IMR-90 (cell line): ENCODE data around the gene CMTR1. TPM values are rescaled to one million over a fixed set of nuclear protein-coding genes. Genes with fewer than 3 reads are reported as not detected.

ENCODE experiments used
- ATAC-seq: fragments of 200-7000 bp; cut with Tn5 transposase; 2 replicates; pipeline ENCODE4 v1.9.1; 2020; ENCODE audit warnings: low read depth, mild to moderate bottlenecking, moderate library complexity
- BruUV-seq: library from RNA; stranded (reverse); fragments of 400-500 nt; replicated peaks from 2 replicates; lab custom pipeline; 2021; lab: Mats Ljungman, UMichigan
- CTCF ChIA-PET: fragments of 300-600 bp; formaldehyde crosslinking; extraction: SDS; loops from one replicate; lab custom pipeline; 2021; ENCODE audit warnings: antibody characterized with exemption; lab: Yijun Ruan, JAX
- POLR2A ChIA-PET: fragments of 300-600 bp; sonication (Branson Sonifier 250); formaldehyde crosslinking; loops from one replicate; lab custom pipeline; 2022; ENCODE audit warnings: antibody characterized with exemption; ENCODE audit not compliant: unreplicated experiment; lab: Charles Lee
- DNase-seq: peaks from one replicate; pipeline ENCODE4 v3.0.0; 2013
- H2AFZ ChIP-seq: replicated peaks from 2 replicates; pipeline ENCODE3; 2013; ENCODE audit warnings: low read length, mild to moderate bottlenecking; ENCODE audit not compliant: poor library complexity
- H2AK5ac ChIP-seq: 2 replicates; pipeline ENCODE4 v1.6.1; 2013; ENCODE audit warnings: low read depth, low read length, inconsistent platforms
- H2AK9ac ChIP-seq: replicated peaks from 2 replicates; pipeline ENCODE3; 2013; ENCODE audit warnings: mild to moderate bottlenecking, low read depth, low read length, moderate library complexity; ENCODE audit not compliant: poor library complexity
- H2BK120ac ChIP-seq: 2 replicates; pipeline ENCODE4 v1.6.1; 2013; ENCODE audit warnings: low read depth, low read length, inconsistent platforms
- H2BK15ac ChIP-seq: 3 replicates; pipeline ENCODE4 v1.6.1; 2013; ENCODE audit warnings: low read depth, low read length, inconsistent platforms
- H2BK20ac ChIP-seq: 2 replicates; pipeline ENCODE4 v1.6.1; 2013; ENCODE audit warnings: low read depth, mild to moderate bottlenecking, inconsistent platforms, low read length, moderate library complexity
- H2BK5ac ChIP-seq: 2 replicates; pipeline ENCODE4 v1.6.1; 2013; ENCODE audit warnings: mild to moderate bottlenecking, low read depth, low read length, inconsistent platforms; ENCODE audit not compliant: poor library complexity, severe bottlenecking
- H3K14ac ChIP-seq: replicated peaks from 2 replicates; pipeline ENCODE4 v1.6.1; 2013; ENCODE audit warnings: low read depth, low read length, inconsistent platforms
- H3K18ac ChIP-seq: 2 replicates; pipeline ENCODE4 v1.6.1; 2013; ENCODE audit warnings: low read depth, low read length, control low read depth
- H3K23ac ChIP-seq: 2 replicates; pipeline ENCODE4 v1.6.1; 2013; ENCODE audit warnings: low read depth, low read length, inconsistent platforms
- H3K27ac ChIP-seq: 2 replicates; pipeline ENCODE4 v1.5.1; 2013; ENCODE audit warnings: mild to moderate bottlenecking, control low read depth, low read length; ENCODE audit not compliant: insufficient read depth
- H3K27me3 ChIP-seq: 2 replicates; pipeline ENCODE4 v1.6.1; 2013; ENCODE audit warnings: low read length; ENCODE audit not compliant: control insufficient read depth, insufficient read depth
- H3K36me3 ChIP-seq: 2 replicates; pipeline ENCODE4 v1.6.1; 2013; ENCODE audit warnings: low read length, mixed read lengths; ENCODE audit not compliant: control insufficient read depth, insufficient read depth
- H3K4ac ChIP-seq: 2 replicates; pipeline ENCODE4 v1.6.1; 2013; ENCODE audit warnings: low read depth, low read length, inconsistent platforms
- H3K4me1 ChIP-seq: 2 replicates; pipeline ENCODE4 v1.6.1; 2013; ENCODE audit warnings: low read length, mixed read lengths; ENCODE audit not compliant: control insufficient read depth, insufficient read depth
- H3K4me2 ChIP-seq: 2 replicates; pipeline ENCODE4 v1.6.1; 2013; ENCODE audit warnings: low read depth, mild to moderate bottlenecking, control low read depth, low read length, moderate library complexity
- H3K4me3 ChIP-seq: 2 replicates; pipeline ENCODE4 v1.5.1; 2013; ENCODE audit warnings: low read depth, mild to moderate bottlenecking, control low read depth, low read length, moderate library complexity; ENCODE audit not compliant: insufficient read depth
- H3K56ac ChIP-seq: 2 replicates; pipeline ENCODE4 v1.6.1; 2013; ENCODE audit warnings: low read length, inconsistent platforms; ENCODE audit not compliant: insufficient read depth; ENCODE audit errors: extremely low read depth
- H3K79me1 ChIP-seq, 2 experiments: 2 replicates each; pipeline ENCODE4 v1.6.1; 2013; ENCODE audit warnings: low read length in 2 of 2, inconsistent platforms in 1 of 2, low read depth in 1 of 2
- H3K9ac ChIP-seq: 2 replicates; pipeline ENCODE4 v1.6.1; 2013; ENCODE audit warnings: low read depth, low read length, control low read depth
- H3K9me1 ChIP-seq: 2 replicates; pipeline ENCODE4 v1.6.1; 2013; ENCODE audit warnings: low read length, inconsistent platforms; ENCODE audit not compliant: insufficient read depth
- H3K9me3 ChIP-seq: 2 replicates; pipeline ENCODE4 v1.6.1; 2013; ENCODE audit warnings: low read length; ENCODE audit not compliant: control insufficient read depth, insufficient read depth
- H4K20me1 ChIP-seq: 2 replicates; pipeline ENCODE4 v1.6.1; 2013; ENCODE audit warnings: low read length, inconsistent platforms; ENCODE audit not compliant: insufficient read depth
- H4K5ac ChIP-seq: 2 replicates; pipeline ENCODE4 v1.6.1; 2013; ENCODE audit warnings: mild to moderate bottlenecking, low read depth, low read length, control low read depth
- H4K8ac ChIP-seq, 2 experiments: 2 replicates each; pipeline ENCODE4 v1.6.1; 2013; ENCODE audit warnings: low read depth in 2 of 2, low read length in 2 of 2, control low read depth in 1 of 2, inconsistent platforms in 1 of 2
- H4K91ac ChIP-seq: 2 replicates; pipeline ENCODE4 v1.6.1; 2013; ENCODE audit warnings: low read depth, low read length, inconsistent platforms; ENCODE audit not compliant: insufficient read depth
- BHLHE40 ChIP-seq: fragments of 150-350 bp; IDR thresholded peaks from 2 replicates; pipeline ENCODE4 v1.6.1; 2016; ENCODE audit warnings: mild to moderate bottlenecking, low read depth, low read length
- CEBPB ChIP-seq: IDR thresholded peaks from 2 replicates; pipeline ENCODE4 v1.6.1; 2012; ENCODE audit warnings: low read depth, low read length, improper control_type of control experiment
- CHD1 ChIP-seq: IDR thresholded peaks from 2 replicates; pipeline ENCODE4 v1.6.1; 2012; ENCODE audit warnings: low read depth, low read length, improper control_type of control experiment
- CTCF ChIP-seq: conservative IDR thresholded peaks from 2 replicates; pipeline ENCODE4 v1.5.1; 2012; ENCODE audit warnings: mild to moderate bottlenecking, low read depth, low read length, improper control_type of control experiment
- ELK1 ChIP-seq: fragments of 150-350 bp; IDR thresholded peaks from 2 replicates; pipeline ENCODE4 v1.6.1; 2016; ENCODE audit warnings: low read depth, mild to moderate bottlenecking, low read length, moderate library complexity, borderline replicate concordance
- FOS ChIP-seq: fragments of 150-350 bp; IDR thresholded peaks from 2 replicates; pipeline ENCODE4 v1.6.1; 2016; ENCODE audit warnings: low read depth, low read length
- MAFK ChIP-seq: IDR thresholded peaks from 2 replicates; pipeline ENCODE4 v1.6.1; 2012; ENCODE audit warnings: low read depth, low read length, improper control_type of control experiment
- MAZ ChIP-seq: IDR thresholded peaks from 2 replicates; pipeline ENCODE4 v1.6.1; 2012; ENCODE audit warnings: low read depth, mild to moderate bottlenecking, low read length, improper control_type of control experiment, moderate library complexity, borderline replicate concordance
- MXI1 ChIP-seq: IDR thresholded peaks from 2 replicates; pipeline ENCODE4 v1.6.1; 2012; ENCODE audit warnings: low read depth, mild to moderate bottlenecking, low read length, moderate library complexity, borderline replicate concordance
- NFE2L2 ChIP-seq: fragments of 150-350 bp; IDR thresholded peaks from 2 replicates; pipeline ENCODE4 v1.6.1; 2016; ENCODE audit warnings: low read depth, mild to moderate bottlenecking, low read length
- POLR2A ChIP-seq: IDR thresholded peaks from 2 replicates; pipeline ENCODE4 v1.6.1; 2012; ENCODE audit warnings: mild to moderate bottlenecking, low read depth, low read length
- RAD21 ChIP-seq: IDR thresholded peaks from 2 replicates; pipeline ENCODE4 v1.6.1; 2012; ENCODE audit warnings: low read length, improper control_type of control experiment
- RCOR1 ChIP-seq: IDR thresholded peaks from 2 replicates; pipeline ENCODE4 v1.6.1; 2012; ENCODE audit warnings: mild to moderate bottlenecking, low read length, improper control_type of control experiment; ENCODE audit not compliant: insufficient replicate concordance
- RFX5 ChIP-seq: IDR thresholded peaks from 2 replicates; pipeline ENCODE4 v1.8.0; 2012; ENCODE audit warnings: low read depth, mild to moderate bottlenecking, low read length, moderate library complexity
- SMC3 ChIP-seq: fragments of 150-350 bp; IDR thresholded peaks from 2 replicates; pipeline ENCODE4 v1.6.1; 2016; ENCODE audit warnings: low read depth, mild to moderate bottlenecking, antibody characterized with exemption, low read length, moderate library complexity
- USF2 ChIP-seq: fragments of 150-350 bp; IDR thresholded peaks from 2 replicates; pipeline ENCODE4 v1.6.1; 2017; ENCODE audit warnings: mild to moderate bottlenecking, antibody characterized with exemption, low read length, low read depth
- WGBS, 2 experiments: methylation state at CpG; one replicate each; pipeline versions ENCODE4 v1.1.5 to v1.1.7; 2013; ENCODE audit warnings: missing lambda C conversion rate in 2 of 2; ENCODE audit not compliant: insufficient read length in 1 of 2; ENCODE audit errors: extremely low coverage in 2 of 2; 5-methylcytosine and 5-hydroxymethylcytosine counted together
- dilution Hi-C: fragments of 300-500 bp; cut with HindIII; formaldehyde crosslinking; loops from one replicate; pipeline ENCODE4 v1.14.3; 2018; ENCODE audit warnings: low sequenced_read_pairs; ENCODE audit not compliant: unreplicated experiment
- in situ Hi-C: fragments of 300-500 bp; cut with MboI; formaldehyde crosslinking; loops from 3 replicates; pipeline ENCODE4 v1.14.3; 2019; ENCODE audit warnings: low sequenced_read_pairs, inconsistent platforms, mixed read lengths
- intact Hi-C: fragments of 100-400 bp; cut with micrococcal nuclease; formaldehyde crosslinking; loops from 2 replicates; pipeline ENCODE4 v1.10.0; 2022
- polyA plus RNA-seq, 3 experiments: library from polyadenylated mRNA; depleted of rRNA; stranded (reverse); fragments of >200 nt; gene quantifications; 2 replicates each; pipeline ENCODE4 v1.2.3, GENCODE V29; 2012; ENCODE audit warnings: low replicate concordance in 1 of 3
- total RNA-seq: library from RNA; depleted of rRNA; stranded (reverse); fragments of >200 nt; gene quantifications from 2 replicates; pipeline ENCODE4 v1.2.3, GENCODE V29; 2012

CMTR1 gene
- total and polyA plus RNA-seq, 2 of the 4 experiments (the other 2 are of a cell fraction), result 22.6 to 30.1 TPM

GRCh38 chr6:37513576-37513975 lies 80.6 kb downstream of the CMTR1 start:
- no peak overlapping the region for H4K91ac ChIP-seq
- no peaks in the 10 kb centered on the region for H3K79me1 ChIP-seq
- no peaks in the 10 kb centered on the region for H3K36me3 ChIP-seq
- no peak overlapping the region for H2AK9ac ChIP-seq
- no peak overlapping the region for H3K9ac ChIP-seq
- H3K27ac ChIP-seq, result no peak overlapping the region
- H3K4me2 ChIP-seq, result no peak overlapping the region
- TF ChIP-seq MAFK (no peak), BHLHE40 (no peak), RCOR1 (no peak), CTCF (no peak), MAZ (no peak), CEBPB (no peak), SMC3 (no peak), CHD1 (no peak), USF2 (no peak), POLR2A (no peak), RAD21 (no peak), FOS (no peak), NFE2L2 (no peak), RFX5 (no peak), MXI1 (no peak), ELK1 (no peak)
- H3K9me1 ChIP-seq, result no peaks in the 10 kb centered on the region
- no peak overlapping the region for H3K4me3 ChIP-seq
- no peak overlapping the region for H3K14ac ChIP-seq
- no peak overlapping the region for H2AK5ac ChIP-seq
- intact Hi-C loops (no loop called here), in situ Hi-C loops (no loop called here), dilution Hi-C loops (no loop called here)
- H3K4me1 ChIP-seq, result peaks cover 3% of the 10 kb centered on the region; the same call in 1 of the 2 replicates
- ChIA-PET CTCF (no interaction called here), POLR2A (no interaction called here)
- H3K23ac ChIP-seq, result no peak overlapping the region
- no peak overlapping the region for H2BK120ac ChIP-seq
- DNase-seq, result no peak
- no peak overlapping the region for H2AFZ ChIP-seq
- H3K18ac ChIP-seq, result no peak overlapping the region
- no peak overlapping the region for H4K8ac ChIP-seq
- BruUV-seq, result no TSS peak
- no peak overlapping the region for H2BK5ac ChIP-seq
- H3K4ac ChIP-seq, result no peak overlapping the region
- no peaks in the 10 kb centered on the region for H4K20me1 ChIP-seq
- no peak overlapping the region for H2BK15ac ChIP-seq
- peaks cover 63% of the 10 kb centered on the region for H3K27me3 ChIP-seq
- H2BK20ac ChIP-seq, result no peak overlapping the region
- no peak overlapping the region for H4K5ac ChIP-seq
- ATAC-seq, result no peak
- H3K9me3 ChIP-seq, result no peaks in the 10 kb centered on the region
- 20% methylated on average over 1 of the region's 10 CpGs; no CpG with 5 or more reads in 1 of the 2 experiments for WGBS, 2 experiments
- no peak overlapping the region for H3K56ac ChIP-seq
